Measurements from ENCODE around the gene DBP.

DBP gene

DNA sequence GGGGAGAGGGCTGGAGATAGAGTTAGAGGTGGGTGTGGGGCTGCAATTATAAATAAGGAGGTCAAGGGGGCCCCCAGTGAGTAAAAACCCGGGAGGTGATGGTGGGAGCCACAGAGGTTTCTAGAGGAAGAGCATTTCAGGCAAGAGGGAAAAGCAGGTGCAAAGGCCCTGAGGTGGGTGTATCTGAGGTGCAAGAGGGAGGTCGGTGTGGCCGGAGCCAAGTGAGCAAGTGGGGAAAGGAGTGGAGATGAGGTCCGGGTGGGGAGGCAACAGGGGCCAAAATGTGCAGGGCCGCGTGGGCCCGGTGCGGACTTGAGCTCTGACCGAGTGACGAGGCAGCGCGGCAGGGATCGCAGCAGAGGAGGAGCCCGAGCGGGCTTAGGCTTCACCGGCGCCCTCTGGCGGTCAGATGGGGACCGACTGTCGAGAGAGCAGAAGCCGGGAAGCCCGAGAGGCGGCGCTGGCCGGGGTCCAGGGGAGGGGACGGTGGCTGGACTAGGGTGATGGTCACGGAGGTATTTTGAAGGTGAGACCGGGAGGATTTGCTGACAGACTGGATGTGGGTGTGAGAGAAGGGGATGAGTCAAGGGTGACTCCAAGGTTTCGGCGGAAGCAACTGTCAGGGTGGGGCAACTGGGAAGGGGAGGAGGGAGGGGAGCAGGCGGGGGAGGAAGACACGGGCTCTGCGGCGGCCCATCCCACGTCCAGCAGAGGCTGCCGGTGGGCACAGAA is 48.3 kb downstream of the DBP start:
- Mint-ChIP-seq H3K9me3 (peaks cover 0 to 3% of the 10 kb centered on the region in 2 donors), H3K27ac (peak overlapping the region; percentile 79), H3K27me3 (peaks cover 22 to 30% of the 10 kb centered on the region in 2 donors), H3K36me3 (peaks cover 0 to 4% of the 10 kb centered on the region in 2 donors), H3K4me3 (peak overlapping the region; percentile 78 to 80), H3K4me1 (peaks cover 13 to 17% of the 10 kb centered on the region in 2 donors)
- DNase-seq (peak; percentile 78), ATAC-seq (replicated peaks) (peak; percentile 85 to 88)

- no peak overlapping the region for H3K4me3 Mint-ChIP-seq
- no peak overlapping the region for H3K27ac Mint-ChIP-seq
- DNase-seq (no peak), ATAC-seq (replicated peaks) (no peak)
- peaks cover 0 to 4% of the 10 kb centered on the region in 2 donors for H3K36me3 Mint-ChIP-seq
- peaks cover 0 to 3% of the 10 kb centered on the region in 2 donors for H3K9me3 Mint-ChIP-seq
- peaks cover 22 to 33% of the 10 kb centered on the region in 2 donors for H3K27me3 Mint-ChIP-seq
- H3K4me1 Mint-ChIP-seq: peaks cover 14 to 18% of the 10 kb centered on the region in 2 donors
These were observed 49.8 kb downstream of the DBP start for GRCh38 chr19:48587387-48587786.

DNA sequence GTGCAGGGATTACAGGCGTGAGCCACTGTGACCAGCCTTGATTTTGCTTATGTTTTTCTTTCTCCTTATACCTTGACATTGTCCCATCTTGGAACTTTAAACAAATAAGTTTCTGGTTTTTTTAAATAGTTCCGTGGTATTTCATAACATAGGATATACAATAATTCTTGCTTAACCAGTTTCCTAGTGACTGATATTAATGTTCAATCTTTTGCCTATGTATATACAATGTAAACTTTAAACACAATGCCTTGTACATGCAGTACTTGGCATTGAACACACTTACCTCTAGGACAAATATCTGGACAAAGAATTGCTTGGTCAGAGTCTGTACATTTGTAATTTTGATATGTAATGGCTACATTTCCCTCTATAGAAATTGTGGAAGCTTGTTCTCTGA is 55.0 kb downstream of the DBP start:
- ATAC-seq (replicated peaks): no peak
- Mint-ChIP-seq H3K4me1 (peaks cover 7 to 8% of the 10 kb centered on the region in 2 donors), H3K36me3 (peaks cover 0 to 4% of the 10 kb centered on the region in 2 donors), H3K27me3 (peaks cover 6 to 15% of the 10 kb centered on the region in 2 donors), H3K9me3 (peaks cover 0 to 3% of the 10 kb centered on the region in 2 donors), H3K4me3 (no peak overlapping the region), H3K27ac (no peak overlapping the region)
- DNase-seq: no peak
